Peyer's patch (tissue), 4 donors: ENCODE results near the gene TRMT2A.

Source experiments
- POLR2A ChIP-seq, 2 donors: fragments of 450-650 bp; IDR thresholded peaks; one replicate each; pipeline ENCODE4 v1.5.1; 2017; ENCODE audit warnings: antibody characterized with exemption in 2 of 2, mild to moderate bottlenecking in 2 of 2, moderate library complexity in 2 of 2
- TF ChIP-seq, protein P1 (sequence below), 6 experiments: fragments of 450-650 bp in 4 of 6; fragments of 200-600 bp in 2 of 6; sonication (generic) in 1 of 6; IDR thresholded peaks; one replicate each; pipeline ENCODE4 v1.5.1; 2017 to 2019; ENCODE audit warnings: antibody characterized with exemption in 6 of 6, mild to moderate bottlenecking in 3 of 6, moderate library complexity in 1 of 6

DNA sequence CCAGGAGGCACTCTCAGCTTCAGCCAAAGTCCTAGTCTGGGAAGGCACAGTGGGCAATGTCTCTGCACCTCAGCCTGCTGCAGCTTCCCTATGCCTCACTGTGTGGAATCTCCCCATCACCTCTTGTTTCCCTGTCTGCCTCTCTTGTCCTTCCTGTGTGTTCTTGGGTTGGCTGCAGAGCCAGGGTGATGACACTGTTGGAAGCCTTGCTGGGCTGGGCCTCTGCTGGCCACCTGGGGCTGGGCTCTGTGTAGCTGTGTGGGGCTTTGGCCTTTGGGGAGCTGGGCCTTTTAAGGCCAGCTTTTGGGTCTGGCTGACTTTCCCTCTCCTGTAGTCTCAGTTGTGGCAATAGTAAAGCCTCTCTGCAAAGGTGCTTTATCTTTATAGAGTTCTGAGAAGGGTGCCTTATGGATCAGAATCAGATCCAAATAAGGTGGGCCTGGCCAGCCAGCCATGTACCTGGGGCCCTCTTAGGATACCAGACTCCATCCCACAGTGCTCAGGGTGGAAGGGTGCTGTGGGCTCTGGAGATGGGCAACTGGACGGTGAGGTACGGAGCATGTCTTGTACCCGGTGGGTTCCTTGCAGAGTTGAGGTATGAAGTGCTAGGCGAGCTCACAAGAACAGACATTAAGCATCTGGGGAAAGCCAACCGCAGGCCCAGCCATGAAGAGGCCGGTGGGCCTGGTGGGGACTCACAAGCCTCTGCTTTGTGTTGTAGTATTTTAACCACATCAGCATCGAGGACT, 11.4 kb downstream of the TRMT2A start:
- TF ChIP-seq, protein P1, sequence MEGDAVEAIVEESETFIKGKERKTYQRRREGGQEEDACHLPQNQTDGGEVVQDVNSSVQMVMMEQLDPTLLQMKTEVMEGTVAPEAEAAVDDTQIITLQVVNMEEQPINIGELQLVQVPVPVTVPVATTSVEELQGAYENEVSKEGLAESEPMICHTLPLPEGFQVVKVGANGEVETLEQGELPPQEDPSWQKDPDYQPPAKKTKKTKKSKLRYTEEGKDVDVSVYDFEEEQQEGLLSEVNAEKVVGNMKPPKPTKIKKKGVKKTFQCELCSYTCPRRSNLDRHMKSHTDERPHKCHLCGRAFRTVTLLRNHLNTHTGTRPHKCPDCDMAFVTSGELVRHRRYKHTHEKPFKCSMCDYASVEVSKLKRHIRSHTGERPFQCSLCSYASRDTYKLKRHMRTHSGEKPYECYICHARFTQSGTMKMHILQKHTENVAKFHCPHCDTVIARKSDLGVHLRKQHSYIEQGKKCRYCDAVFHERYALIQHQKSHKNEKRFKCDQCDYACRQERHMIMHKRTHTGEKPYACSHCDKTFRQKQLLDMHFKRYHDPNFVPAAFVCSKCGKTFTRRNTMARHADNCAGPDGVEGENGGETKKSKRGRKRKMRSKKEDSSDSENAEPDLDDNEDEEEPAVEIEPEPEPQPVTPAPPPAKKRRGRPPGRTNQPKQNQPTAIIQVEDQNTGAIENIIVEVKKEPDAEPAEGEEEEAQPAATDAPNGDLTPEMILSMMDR (IDR thresholded peaks at IDR 0.05) = no peak
- no peak for TF ChIP-seq POLR2A (IDR thresholded peaks at IDR 0.05)
